Fibroblast of gingiva (primary cell): ENCODE data around the gene TAS2R9.
A peak's percentile ranks its signal among the peaks of the same experiment; 100 is the strongest.
"Not testable (repeated sequence)": the region's sequence is repeated elsewhere in the genome, so short reads cannot be mapped to it uniquely, and the experiment has no call there.

ENCODE experiments used
- DNase-seq: peaks from one replicate; pipeline ENCODE4 v3.0.0-alpha.2; 2011; ENCODE audit warnings: low read depth

Gene TAS2R9, protein sequence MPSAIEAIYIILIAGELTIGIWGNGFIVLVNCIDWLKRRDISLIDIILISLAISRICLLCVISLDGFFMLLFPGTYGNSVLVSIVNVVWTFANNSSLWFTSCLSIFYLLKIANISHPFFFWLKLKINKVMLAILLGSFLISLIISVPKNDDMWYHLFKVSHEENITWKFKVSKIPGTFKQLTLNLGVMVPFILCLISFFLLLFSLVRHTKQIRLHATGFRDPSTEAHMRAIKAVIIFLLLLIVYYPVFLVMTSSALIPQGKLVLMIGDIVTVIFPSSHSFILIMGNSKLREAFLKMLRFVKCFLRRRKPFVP

DNA sequence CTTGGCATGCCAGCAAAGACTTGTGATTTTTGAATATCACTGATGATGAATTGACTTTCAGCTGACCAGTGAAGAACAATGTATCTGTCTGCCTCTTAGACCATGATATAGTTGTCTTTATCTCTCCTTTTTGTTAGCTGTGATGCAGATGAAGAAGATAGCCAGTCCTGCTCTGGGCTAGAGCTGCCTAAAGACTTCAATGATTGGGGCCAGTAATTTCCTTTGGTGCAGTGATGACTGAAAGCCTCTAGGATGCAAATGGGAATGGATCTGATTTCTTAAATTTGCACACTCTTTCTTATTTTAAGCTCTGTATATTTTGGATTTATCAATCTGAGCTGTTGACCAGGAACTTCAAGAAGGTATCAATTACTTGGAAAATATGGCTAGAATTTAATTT is at the start of gene TAS2R9:
TSS of gene TAS2R9 (minus strand) at position 101 of the 400 bp plus-strand sequence. CDS start at position 8, 93 bp downstream.
- DNase-seq: no peak

- DNase-seq: no peak
These were observed 45.8 kb upstream of the TAS2R9 start for GRCh38 chr12:10855807-10856206.

- no peak for DNase-seq
These were observed 43.8 kb upstream of the TAS2R9 start for GRCh38 chr12:10853776-10854175.

- no peak for DNase-seq
These were observed 41.4 kb upstream of the TAS2R9 start for GRCh38 chr12:10851243-10851858.

DNA sequence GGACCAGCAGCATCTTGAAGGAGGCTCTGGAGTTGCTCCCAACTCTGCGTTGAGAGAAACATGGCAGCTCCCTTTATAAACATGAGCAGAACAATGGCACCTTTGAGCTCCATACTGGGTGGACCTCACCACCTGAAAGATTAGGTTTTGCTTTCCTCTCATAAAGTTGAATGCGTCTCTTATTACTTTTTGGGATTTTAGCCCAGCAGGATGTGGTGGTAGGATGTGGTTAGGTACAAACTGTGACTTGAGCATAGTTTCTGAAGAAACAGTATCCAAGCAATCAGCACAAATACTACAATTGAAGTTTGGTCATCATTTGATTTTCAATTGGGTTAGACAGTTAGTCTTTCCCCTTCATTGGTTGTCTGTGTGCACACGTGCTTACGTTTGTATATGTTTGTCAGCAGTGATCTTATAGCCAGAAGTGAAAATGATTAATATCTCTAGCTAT is 39.5 kb upstream of the TAS2R9 start, which contains the start of gene PRR4:
TSS of gene PRR4 (minus strand) at position 51 of the 454 bp plus-strand sequence. CDS start at position 13, 38 bp downstream.
- no peak for DNase-seq

- DNase-seq: no peak
These were observed 37.8 kb upstream of the TAS2R9 start for GRCh38 chr12:10847744-10848143.

GRCh38 chr12:10842862-10843261 is 32.9 kb upstream of the TAS2R9 start:
- DNase-seq: no peak

- no peak for DNase-seq
These were observed 28.5 kb upstream of the TAS2R9 start for GRCh38 chr12:10838461-10838860.

DNA sequence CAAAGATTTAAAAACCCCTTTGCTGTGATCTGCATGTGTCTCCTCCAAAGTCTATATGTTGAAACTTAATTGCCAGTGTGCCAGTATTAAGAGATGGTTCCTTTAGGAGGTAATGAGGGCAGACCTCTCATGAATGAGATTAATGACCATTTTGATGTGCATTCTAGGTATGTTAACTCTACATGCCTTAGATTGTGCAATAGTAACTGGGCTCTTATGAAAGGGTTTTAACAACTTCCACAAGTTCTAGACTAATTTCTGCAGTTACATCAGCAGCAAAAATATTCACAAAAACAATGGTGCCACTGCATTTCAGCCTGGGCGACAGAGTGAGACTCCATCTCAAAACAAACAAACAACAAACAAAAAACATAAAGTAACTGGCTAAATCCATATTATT is 20.0 kb upstream of the TAS2R9 start:
- no peak for DNase-seq

DNA sequence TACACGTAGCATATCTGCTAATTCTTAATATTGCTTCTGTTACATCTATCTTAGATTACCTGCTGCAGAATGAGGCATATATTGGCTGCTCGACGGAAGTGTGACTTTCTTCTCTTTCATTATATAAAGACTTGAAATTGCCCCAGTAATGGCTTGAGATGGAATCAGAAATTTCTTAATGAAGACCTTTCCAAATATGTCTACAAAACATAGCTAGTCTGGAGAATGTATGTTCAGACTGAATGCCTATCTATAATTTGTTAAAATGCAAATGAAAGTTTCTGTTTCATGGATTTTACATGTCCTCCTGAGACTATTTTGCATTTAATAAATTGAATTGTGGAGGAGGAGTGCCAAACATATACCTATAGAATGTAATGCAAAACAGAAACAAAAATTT is 16.3 kb upstream of the TAS2R9 start, which contains the start of gene TAS2R10:
TSS of gene TAS2R10 (minus strand) at position 101 of the 400 bp plus-strand sequence. CDS start at position 12, 89 bp downstream.
- DNase-seq: no peak

- no peak for DNase-seq
These were observed 15.0 kb upstream of the TAS2R9 start for GRCh38 chr12:10824957-10825356.

GRCh38 chr12:10811883-10812536 is 2.0 kb upstream of the TAS2R9 start:
- no peak for DNase-seq

- no peak for DNase-seq
These were observed 2.8 kb downstream of the TAS2R9 start, which contains the start of gene TAS2R8 for GRCh38 chr12:10807186-10807585. Gene TAS2R8, minus strand, starts transcription at chr12:10807286. Its CDS starts 306 bp downstream, at chr12:10806980.

- no peak for DNase-seq
These were observed 7.4 kb downstream of the TAS2R9 start, which contains the start of gene TAS2R7 for GRCh38 chr12:10802587-10802986. Gene TAS2R7, minus strand, starts transcription at chr12:10802627. Its CDS starts 57 bp downstream, at chr12:10802570.

DNA sequence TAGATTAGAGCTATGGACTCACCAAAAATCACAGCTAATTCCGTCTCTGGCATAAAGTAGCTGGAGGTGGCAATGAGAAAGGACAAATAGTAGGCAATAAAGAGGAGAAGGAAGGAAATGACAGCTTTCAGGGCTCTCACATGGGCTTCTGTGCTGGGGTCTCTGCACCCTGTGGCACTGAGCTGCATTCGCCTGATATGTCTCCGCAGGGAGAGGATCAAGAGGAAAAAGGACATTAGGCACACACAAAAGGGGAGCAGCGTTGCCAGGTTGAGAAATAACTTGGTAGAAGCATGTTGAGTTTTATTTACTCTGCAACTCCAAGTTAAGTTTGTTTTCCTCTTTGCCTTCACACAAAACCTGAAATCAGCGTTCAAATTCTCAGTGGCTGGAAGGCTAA is 8.2 kb downstream of the TAS2R9 start:
- DNase-seq: no peak

- no peak for DNase-seq
These were observed 15.7 kb downstream of the TAS2R9 start for GRCh38 chr12:10794222-10794621.

DNA sequence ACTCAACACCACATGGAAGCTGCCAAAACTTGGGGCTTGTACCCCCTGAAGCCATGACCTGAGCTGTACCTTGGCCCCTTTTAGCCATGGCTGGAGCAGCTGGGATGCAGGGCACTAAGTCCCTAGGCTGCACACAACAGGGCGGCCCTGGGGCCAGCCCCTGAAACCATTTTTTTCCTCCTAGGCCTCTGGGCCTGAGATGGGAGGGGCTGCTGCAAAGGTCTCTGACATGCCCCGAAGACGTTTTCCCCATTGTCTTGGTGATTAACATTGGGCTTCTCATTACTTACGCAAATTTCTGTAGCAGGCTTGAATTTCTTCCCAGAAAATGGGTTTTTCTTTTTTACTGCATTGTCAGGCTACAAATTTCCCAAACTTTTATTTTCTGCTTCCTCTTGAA is 18.2 kb downstream of the TAS2R9 start:
- not testable (repeated sequence) for DNase-seq

- DNase-seq: no peak
These were observed 26.7 kb downstream of the TAS2R9 start for GRCh38 chr12:10783252-10783651.

- no peak for DNase-seq
These were observed 30.9 kb downstream of the TAS2R9 start for GRCh38 chr12:10779103-10779502.

- DNase-seq: peak; percentile 29
These were observed 38.7 kb downstream of the TAS2R9 start for GRCh38 chr12:10771132-10771733.

DNA sequence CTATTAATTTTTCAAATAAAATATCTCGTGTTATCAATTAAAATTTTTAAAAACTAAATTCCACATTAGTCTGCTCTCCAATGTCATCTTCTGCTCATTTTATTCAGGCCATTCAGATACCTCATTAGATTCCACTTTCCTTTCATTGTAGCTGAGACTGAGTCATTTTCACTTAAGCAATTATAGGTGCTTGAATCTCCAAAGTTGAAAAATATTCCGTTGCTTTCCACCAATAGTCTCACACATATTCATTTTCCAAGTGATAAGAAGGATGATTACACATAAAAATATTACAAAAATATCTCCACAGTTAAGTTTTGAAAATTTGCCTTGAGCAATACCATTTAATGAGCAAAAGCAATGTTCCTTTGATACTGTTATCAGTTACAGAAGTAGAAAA is 50.3 kb downstream of the TAS2R9 start:
- no peak for DNase-seq
